ENCODE data around the gene AOC3. TPM values are rescaled to one million over a fixed set of nuclear protein-coding genes. Genes with fewer than 3 reads are reported as not detected.

Gene AOC3
- total and polyA plus RNA-seq, 2 of the 4 experiments (the other 2 are of a cell fraction), result 0.17 TPM; not detected in 1

DNA sequence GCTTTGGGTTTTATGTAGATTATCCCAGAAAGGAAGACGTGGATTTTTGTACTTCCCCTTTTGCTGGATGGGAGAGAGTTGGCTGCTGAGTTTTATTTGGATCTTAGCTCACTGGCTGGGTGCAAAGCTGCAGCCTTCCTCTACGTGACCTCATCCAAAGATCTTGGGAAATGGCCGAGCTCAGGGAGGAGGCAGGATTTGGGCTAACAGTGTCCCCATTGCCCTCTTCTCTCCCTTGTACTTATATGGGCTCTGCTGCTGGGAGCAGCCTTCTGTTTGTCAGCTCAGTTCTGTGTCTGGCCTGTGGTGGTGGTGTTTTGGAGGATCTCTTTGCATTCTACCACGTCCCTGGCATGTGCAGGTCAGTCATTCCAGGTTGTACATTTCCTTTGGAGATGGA, 2.0 kb downstream of the AOC3 start:
- H3K14ac ChIP-seq (replicated peaks; ENCODE audit: low read depth, low read length), result no peak overlapping the region
- peaks cover 4% of the 10 kb centered on the region; the same call in 1 of the 2 replicates for H3K4me1 ChIP-seq (ENCODE audit: control insufficient read depth, insufficient read depth, low read length)
- H4K20me1 ChIP-seq (ENCODE audit: insufficient read depth, low read length), result no peaks in the 10 kb centered on the region
- no peak overlapping the region for H2AK9ac ChIP-seq (replicated peaks; ENCODE audit: low read depth, low read length, poor library complexity)
- H3K79me1 ChIP-seq (ENCODE audit: low read depth in 1 of 2, low read length in 2 of 2), result no peaks in the 10 kb centered on the region
- H3K9ac ChIP-seq (ENCODE audit: low read depth, low read length), result no peak overlapping the region
- no peak overlapping the region for H3K4me3 ChIP-seq (ENCODE audit: insufficient read depth, low read depth, low read length)
- DNase-seq, result no peak
- H3K56ac ChIP-seq (ENCODE audit: extremely low read depth, insufficient read depth, low read length), result no peak overlapping the region
- no peak overlapping the region for H4K5ac ChIP-seq (ENCODE audit: low read depth, low read length)
- no peak overlapping the region for H4K91ac ChIP-seq (ENCODE audit: insufficient read depth, low read depth, low read length)
- H3K4ac ChIP-seq (ENCODE audit: low read depth, low read length), result no peak overlapping the region
- H3K23ac ChIP-seq (ENCODE audit: low read depth, low read length), result no peak overlapping the region
- no CpG with 5 or more reads among the region's 4 CpGs for WGBS, 2 experiments (ENCODE audit: extremely low coverage in 2 of 2, insufficient read length in 1 of 2)
- in situ Hi-C loops (cut with MboI; ENCODE audit: low sequenced_read_pairs), result no loop called here
- H2AFZ ChIP-seq (replicated peaks; ENCODE audit: low read length, poor library complexity), result no peak overlapping the region
- H3K36me3 ChIP-seq (ENCODE audit: control insufficient read depth, insufficient read depth, low read length), result no peaks in the 10 kb centered on the region
- ATAC-seq (ENCODE audit: low read depth), result no peak
- POLR2A ChIA-PET (ENCODE audit: unreplicated experiment), result no interaction called here
- H3K27me3 ChIP-seq (ENCODE audit: control insufficient read depth, insufficient read depth, low read length), result peaks cover 21% of the 10 kb centered on the region
- no peak overlapping the region for H3K4me2 ChIP-seq (ENCODE audit: low read depth, low read length)
- intact Hi-C loops (cut with micrococcal nuclease), result no loop called here
- H3K9me1 ChIP-seq (ENCODE audit: insufficient read depth, low read length), result 0 out of 2 replicates have a peak, but pooled peaks cover 6% of the 10 kb centered on the region
- TF ChIP-seq POLR2A (IDR thresholded peaks at IDR 0.05; ENCODE audit: low read depth, low read length) (no peak), RFX5 (IDR thresholded peaks at IDR 0.05; ENCODE audit: low read depth, low read length) (no peak), MXI1 (IDR thresholded peaks at IDR 0.05; ENCODE audit: borderline replicate concordance, low read depth, low read length) (no peak), RAD21 (IDR thresholded peaks at IDR 0.05; ENCODE audit: low read length) (no peak), FOS (IDR thresholded peaks at IDR 0.05; ENCODE audit: low read depth, low read length) (no peak), NFE2L2 (IDR thresholded peaks at IDR 0.05; ENCODE audit: low read depth, low read length) (no peak), CEBPB (IDR thresholded peaks at IDR 0.05; ENCODE audit: low read depth, low read length) (no peak), RCOR1 (IDR thresholded peaks at IDR 0.05; ENCODE audit: insufficient replicate concordance, low read length) (no peak), CHD1 (IDR thresholded peaks at IDR 0.05; ENCODE audit: low read depth, low read length) (no peak), BHLHE40 (IDR thresholded peaks at IDR 0.05; ENCODE audit: low read depth, low read length) (no peak), MAZ (IDR thresholded peaks at IDR 0.05; ENCODE audit: borderline replicate concordance, low read depth, low read length) (no peak)
- TF ChIP-seq, protein P1, sequence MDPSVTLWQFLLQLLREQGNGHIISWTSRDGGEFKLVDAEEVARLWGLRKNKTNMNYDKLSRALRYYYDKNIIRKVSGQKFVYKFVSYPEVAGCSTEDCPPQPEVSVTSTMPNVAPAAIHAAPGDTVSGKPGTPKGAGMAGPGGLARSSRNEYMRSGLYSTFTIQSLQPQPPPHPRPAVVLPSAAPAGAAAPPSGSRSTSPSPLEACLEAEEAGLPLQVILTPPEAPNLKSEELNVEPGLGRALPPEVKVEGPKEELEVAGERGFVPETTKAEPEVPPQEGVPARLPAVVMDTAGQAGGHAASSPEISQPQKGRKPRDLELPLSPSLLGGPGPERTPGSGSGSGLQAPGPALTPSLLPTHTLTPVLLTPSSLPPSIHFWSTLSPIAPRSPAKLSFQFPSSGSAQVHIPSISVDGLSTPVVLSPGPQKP (IDR thresholded peaks at IDR 0.05; ENCODE audit: borderline replicate concordance, low read depth, low read length), result no peak
- TF ChIP-seq, protein P2, sequence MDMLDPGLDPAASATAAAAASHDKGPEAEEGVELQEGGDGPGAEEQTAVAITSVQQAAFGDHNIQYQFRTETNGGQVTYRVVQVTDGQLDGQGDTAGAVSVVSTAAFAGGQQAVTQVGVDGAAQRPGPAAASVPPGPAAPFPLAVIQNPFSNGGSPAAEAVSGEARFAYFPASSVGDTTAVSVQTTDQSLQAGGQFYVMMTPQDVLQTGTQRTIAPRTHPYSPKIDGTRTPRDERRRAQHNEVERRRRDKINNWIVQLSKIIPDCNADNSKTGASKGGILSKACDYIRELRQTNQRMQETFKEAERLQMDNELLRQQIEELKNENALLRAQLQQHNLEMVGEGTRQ (IDR thresholded peaks at IDR 0.05; ENCODE audit: low read depth, low read length), result no peak
- TF ChIP-seq, protein P3, sequence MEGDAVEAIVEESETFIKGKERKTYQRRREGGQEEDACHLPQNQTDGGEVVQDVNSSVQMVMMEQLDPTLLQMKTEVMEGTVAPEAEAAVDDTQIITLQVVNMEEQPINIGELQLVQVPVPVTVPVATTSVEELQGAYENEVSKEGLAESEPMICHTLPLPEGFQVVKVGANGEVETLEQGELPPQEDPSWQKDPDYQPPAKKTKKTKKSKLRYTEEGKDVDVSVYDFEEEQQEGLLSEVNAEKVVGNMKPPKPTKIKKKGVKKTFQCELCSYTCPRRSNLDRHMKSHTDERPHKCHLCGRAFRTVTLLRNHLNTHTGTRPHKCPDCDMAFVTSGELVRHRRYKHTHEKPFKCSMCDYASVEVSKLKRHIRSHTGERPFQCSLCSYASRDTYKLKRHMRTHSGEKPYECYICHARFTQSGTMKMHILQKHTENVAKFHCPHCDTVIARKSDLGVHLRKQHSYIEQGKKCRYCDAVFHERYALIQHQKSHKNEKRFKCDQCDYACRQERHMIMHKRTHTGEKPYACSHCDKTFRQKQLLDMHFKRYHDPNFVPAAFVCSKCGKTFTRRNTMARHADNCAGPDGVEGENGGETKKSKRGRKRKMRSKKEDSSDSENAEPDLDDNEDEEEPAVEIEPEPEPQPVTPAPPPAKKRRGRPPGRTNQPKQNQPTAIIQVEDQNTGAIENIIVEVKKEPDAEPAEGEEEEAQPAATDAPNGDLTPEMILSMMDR (conservative IDR thresholded peaks at IDR 0.05; ENCODE audit: low read depth, low read length), result no peak
- CTCF ChIA-PET, result interaction anchor here (0.9 kb wide), 1 partner anchor 76 kb away, joined by 4 read pairs; no protein-coding TSS in a partner anchor
- H2AK5ac ChIP-seq (ENCODE audit: low read depth, low read length), result no peak overlapping the region
- H2BK5ac ChIP-seq (ENCODE audit: low read depth, low read length, poor library complexity, severe bottlenecking), result no peak overlapping the region
- BruUV-seq (replicated peaks), result no TSS peak
- dilution Hi-C loops (cut with HindIII; ENCODE audit: low sequenced_read_pairs, unreplicated experiment), result no loop called here
- H3K18ac ChIP-seq (ENCODE audit: low read depth, low read length), result no peak overlapping the region
- no peak overlapping the region for H2BK15ac ChIP-seq (ENCODE audit: low read depth, low read length)
- no peak overlapping the region for H3K27ac ChIP-seq (ENCODE audit: insufficient read depth, low read length)
- no peaks in the 10 kb centered on the region for H3K9me3 ChIP-seq (ENCODE audit: control insufficient read depth, insufficient read depth, low read length)
- no peak overlapping the region for H2BK20ac ChIP-seq (ENCODE audit: low read depth, low read length)
- no peak overlapping the region for H4K8ac ChIP-seq (ENCODE audit: low read depth in 2 of 2, low read length in 2 of 2)
- no peak overlapping the region for H2BK120ac ChIP-seq (ENCODE audit: low read depth, low read length)

All from IMR-90 (cell line).